GM23338 (cell line): ENCODE measurements around the gene KLKB1. TPM values are rescaled to one million over a fixed set of nuclear protein-coding genes. Genes with fewer than 3 reads are reported as not detected.

Experiments used
- ATAC-seq: fragments of 200-7000 bp; cut with Tn5 transposase; 3 replicates; pipeline ENCODE4 v1.9.1; 2020
- DNase-seq: peaks from one replicate; pipeline ENCODE4 v3.0.0-alpha.2; 2015; ENCODE audit warnings: low spot score
- H2AFZ ChIP-seq: fragments of 200-600 bp; sonication (generic); 2 replicates; pipeline ENCODE4 v1.8.0; 2016; ENCODE audit warnings: antibody characterized with exemption, mild to moderate bottlenecking, moderate library complexity
- H3F3A ChIP-seq: fragments of 200-600 bp; sonication (generic); replicated peaks from 2 replicates; pipeline ENCODE4 v1.8.0; 2017; ENCODE audit warnings: antibody characterized with exemption, mixed run types, low read depth
- H3K27ac ChIP-seq: fragments of 200-600 bp; sonication (generic); 2 replicates; pipeline ENCODE4 v1.6.1; 2016; ENCODE audit warnings: low read depth
- H3K27me3 ChIP-seq: fragments of 200-600 bp; sonication (generic); 2 replicates; pipeline ENCODE4 v1.8.0; 2016; ENCODE audit warnings: mild to moderate bottlenecking, mixed run types, moderate library complexity; ENCODE audit not compliant: insufficient read depth
- H3K36me3 ChIP-seq: fragments of 200-600 bp; sonication (generic); 2 replicates; pipeline ENCODE4 v1.8.0; 2016; ENCODE audit warnings: mild to moderate bottlenecking; ENCODE audit not compliant: insufficient read depth
- H3K4me1 ChIP-seq: fragments of 200-600 bp; sonication (generic); 2 replicates; pipeline ENCODE4 v1.8.0; 2016; ENCODE audit warnings: mild to moderate bottlenecking, moderate library complexity; ENCODE audit not compliant: insufficient read depth
- H3K4me2 ChIP-seq: fragments of 200-600 bp; sonication (generic); 2 replicates; pipeline ENCODE4 v1.7.1; 2017; ENCODE audit warnings: mixed run types
- H3K4me3 ChIP-seq: fragments of 200-600 bp; sonication (generic); 2 replicates; pipeline ENCODE4 v1.6.1; 2016; ENCODE audit warnings: mixed run types
- H3K79me2 ChIP-seq: fragments of 200-600 bp; sonication (generic); replicated peaks from 2 replicates; pipeline ENCODE4 v1.8.0; 2017; ENCODE audit warnings: mild to moderate bottlenecking; ENCODE audit not compliant: insufficient read depth
- H3K9me2 ChIP-seq: fragments of 200-600 bp; sonication (generic); 2 replicates; pipeline ENCODE4 v1.8.0; 2017; ENCODE audit not compliant: insufficient read depth
- H4K20me1 ChIP-seq: fragments of 200-600 bp; sonication (generic); replicated peaks from 2 replicates; pipeline ENCODE4 v1.8.0; 2017; ENCODE audit warnings: mild to moderate bottlenecking; ENCODE audit not compliant: insufficient read depth
- H3K27ac Mint-ChIP-seq: 2 replicates; pipeline ENCODE4 v1.8.0; 2020; ENCODE audit warnings: inconsistent platforms, mild to moderate bottlenecking, moderate library complexity, mixed read lengths
- H3K27me3 Mint-ChIP-seq: 3 replicates; pipeline ENCODE4 v1.8.0; 2022; ENCODE audit warnings: low read depth, mild to moderate bottlenecking, moderate library complexity, mixed read lengths, inconsistent platforms; ENCODE audit not compliant: insufficient read depth, poor library complexity
- H3K36me3 Mint-ChIP-seq: 3 replicates; pipeline ENCODE4 v1.8.0; 2021; ENCODE audit warnings: low read depth, mild to moderate bottlenecking, inconsistent platforms, moderate library complexity, mixed read lengths
- H3K4me1 Mint-ChIP-seq: 3 replicates; pipeline ENCODE4 v1.8.0; 2020; ENCODE audit warnings: mild to moderate bottlenecking, inconsistent platforms, mixed read lengths
- H3K4me3 Mint-ChIP-seq: 3 replicates; pipeline ENCODE4 v1.8.0; 2021; ENCODE audit warnings: moderate library complexity, mild to moderate bottlenecking, inconsistent platforms, mixed read lengths
- H3K9me3 Mint-ChIP-seq: 3 replicates; pipeline ENCODE4 v1.8.0; 2020; ENCODE audit warnings: moderate library complexity, mild to moderate bottlenecking, inconsistent platforms, mixed read lengths
- CREB1 ChIP-seq: fragments of 250-450 bp; sonication (Bioruptor Pico); IDR thresholded peaks from 2 replicates; pipeline ENCODE4 v1.5.0; 2020; ENCODE audit warnings: low read depth, mild to moderate bottlenecking, moderate library complexity
- EZH2 ChIP-seq: fragments of 200-600 bp; sonication (generic); IDR thresholded peaks from one replicate; pipeline ENCODE4 v1.8.0; 2017; ENCODE audit warnings: antibody characterized with exemption, mild to moderate bottlenecking, low read depth; ENCODE audit not compliant: unreplicated experiment
- EZH2phosphoT487 ChIP-seq: fragments of 200-600 bp; sonication (generic); IDR thresholded peaks from one replicate; pipeline ENCODE4 v1.8.1; 2018; ENCODE audit warnings: antibody characterized with exemption; ENCODE audit not compliant: unreplicated experiment
- POLR2AphosphoS5 ChIP-seq: IDR thresholded peaks from 2 replicates; pipeline ENCODE4 v1.6.1; 2016; ENCODE audit warnings: antibody characterized with exemption, low read depth
- polyA plus RNA-seq: library from polyadenylated mRNA; unstranded; fragments of >200 nt; fragmentation: Nextera tagmentation; extraction: Ambion mirVana; gene quantifications from 2 replicates; pipeline ENCODE4 v1.2.1, GENCODE V29; 2016
- total RNA-seq: library from RNA; depleted of rRNA; stranded (reverse); fragments of >200 nt; shearing (Covaris generic); gene quantifications from 2 replicates; pipeline ENCODE4 v1.2.3, GENCODE V29; 2014
- TF ChIP-seq, protein P1 (sequence below): IDR thresholded peaks from 2 replicates; pipeline ENCODE4 v1.6.1; 2016; ENCODE audit warnings: antibody characterized with exemption
- TF ChIP-seq, protein P2 (sequence below), 2 experiments: fragments of 200-600 bp in 1 of 2; sonication (generic) in 1 of 2; conservative IDR thresholded peaks; 2 replicates each; pipeline versions ENCODE4 v1.5.1 to v1.6.1; 2016 to 2017; ENCODE audit warnings: antibody characterized with exemption in 2 of 2, low read depth in 2 of 2, mild to moderate bottlenecking in 2 of 2, moderate library complexity in 1 of 2
- TF ChIP-seq, protein P3 (sequence below): IDR thresholded peaks from one replicate; pipeline ENCODE4 v1.6.1; 2018; ENCODE audit warnings: antibody characterized with exemption; ENCODE audit not compliant: unreplicated experiment

Gene KLKB1
- total and polyA plus RNA-seq, 2 experiments from 2014 or later, result 8.6 to 10.9 TPM

DNA sequence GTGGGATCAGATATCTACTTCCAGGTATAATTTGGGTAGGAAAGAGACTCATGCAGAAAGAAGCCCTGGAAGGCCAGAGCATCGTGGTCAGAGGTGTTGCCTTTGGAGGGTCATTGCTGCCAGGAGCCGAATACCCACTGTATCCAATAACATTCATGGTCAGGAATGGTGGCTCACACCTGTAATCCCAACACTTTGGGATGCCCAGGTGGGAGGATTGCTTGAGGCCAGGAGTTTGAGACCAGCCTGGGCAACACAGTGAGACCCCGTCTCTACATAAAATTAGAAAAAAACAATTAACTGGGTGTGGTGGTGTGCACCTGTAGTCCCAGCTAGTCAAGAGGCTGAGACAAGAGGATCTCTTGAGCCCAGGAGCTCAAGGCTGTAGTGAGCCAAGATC lies 27.8 kb downstream of the KLKB1 start:
- TF ChIP-seq, protein P1, sequence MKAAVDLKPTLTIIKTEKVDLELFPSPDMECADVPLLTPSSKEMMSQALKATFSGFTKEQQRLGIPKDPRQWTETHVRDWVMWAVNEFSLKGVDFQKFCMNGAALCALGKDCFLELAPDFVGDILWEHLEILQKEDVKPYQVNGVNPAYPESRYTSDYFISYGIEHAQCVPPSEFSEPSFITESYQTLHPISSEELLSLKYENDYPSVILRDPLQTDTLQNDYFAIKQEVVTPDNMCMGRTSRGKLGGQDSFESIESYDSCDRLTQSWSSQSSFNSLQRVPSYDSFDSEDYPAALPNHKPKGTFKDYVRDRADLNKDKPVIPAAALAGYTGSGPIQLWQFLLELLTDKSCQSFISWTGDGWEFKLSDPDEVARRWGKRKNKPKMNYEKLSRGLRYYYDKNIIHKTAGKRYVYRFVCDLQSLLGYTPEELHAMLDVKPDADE, result no peak
- no peak for TF ChIP-seq POLR2AphosphoS5
- TF ChIP-seq, protein P2, sequence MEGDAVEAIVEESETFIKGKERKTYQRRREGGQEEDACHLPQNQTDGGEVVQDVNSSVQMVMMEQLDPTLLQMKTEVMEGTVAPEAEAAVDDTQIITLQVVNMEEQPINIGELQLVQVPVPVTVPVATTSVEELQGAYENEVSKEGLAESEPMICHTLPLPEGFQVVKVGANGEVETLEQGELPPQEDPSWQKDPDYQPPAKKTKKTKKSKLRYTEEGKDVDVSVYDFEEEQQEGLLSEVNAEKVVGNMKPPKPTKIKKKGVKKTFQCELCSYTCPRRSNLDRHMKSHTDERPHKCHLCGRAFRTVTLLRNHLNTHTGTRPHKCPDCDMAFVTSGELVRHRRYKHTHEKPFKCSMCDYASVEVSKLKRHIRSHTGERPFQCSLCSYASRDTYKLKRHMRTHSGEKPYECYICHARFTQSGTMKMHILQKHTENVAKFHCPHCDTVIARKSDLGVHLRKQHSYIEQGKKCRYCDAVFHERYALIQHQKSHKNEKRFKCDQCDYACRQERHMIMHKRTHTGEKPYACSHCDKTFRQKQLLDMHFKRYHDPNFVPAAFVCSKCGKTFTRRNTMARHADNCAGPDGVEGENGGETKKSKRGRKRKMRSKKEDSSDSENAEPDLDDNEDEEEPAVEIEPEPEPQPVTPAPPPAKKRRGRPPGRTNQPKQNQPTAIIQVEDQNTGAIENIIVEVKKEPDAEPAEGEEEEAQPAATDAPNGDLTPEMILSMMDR (conservative IDR thresholded peaks at IDR 0.05; ENCODE audit: low read depth in 2 of 2), result no peak
- TF ChIP-seq EZH2phosphoT487, result no peak
- no peak for TF ChIP-seq CREB1 (CRISPR knock-in tag)
- peaks cover 18% of the 10 kb centered on the region for H3K4me1 ChIP-seq
- DNase-seq (no peak), ATAC-seq (no peak)
- no peaks in the 10 kb centered on the region for H3F3A ChIP-seq
- H3K27ac ChIP-seq, result no peak overlapping the region
- H3K4me3 Mint-ChIP-seq, result no peak overlapping the region
- H3K4me2 ChIP-seq, result no peak overlapping the region
- H2AFZ ChIP-seq, result no peak overlapping the region
- no peaks in the 10 kb centered on the region; the same call in 1 of the 2 replicates for H3K9me2 ChIP-seq
- peaks cover 60% of the 10 kb centered on the region for H3K36me3 Mint-ChIP-seq
- peaks cover 6% of the 10 kb centered on the region for H3K9me3 Mint-ChIP-seq
- H3K4me1 Mint-ChIP-seq, result peaks cover 26% of the 10 kb centered on the region
- H3K27ac Mint-ChIP-seq, result 0 out of 2 replicates have a peak overlapping the region, but pooled peaks have one; percentile 18
- H3K79me2 ChIP-seq, result no peaks in the 10 kb centered on the region
- peaks cover 2% of the 10 kb centered on the region for H3K27me3 Mint-ChIP-seq
- H3K36me3 ChIP-seq, result 0 out of 2 replicates have a peak, but pooled peaks cover 4% of the 10 kb centered on the region
- H3K4me3 ChIP-seq, result no peak overlapping the region
- H4K20me1 ChIP-seq, result no peaks in the 10 kb centered on the region
- H3K27me3 ChIP-seq, result no peaks in the 10 kb centered on the region

DNA sequence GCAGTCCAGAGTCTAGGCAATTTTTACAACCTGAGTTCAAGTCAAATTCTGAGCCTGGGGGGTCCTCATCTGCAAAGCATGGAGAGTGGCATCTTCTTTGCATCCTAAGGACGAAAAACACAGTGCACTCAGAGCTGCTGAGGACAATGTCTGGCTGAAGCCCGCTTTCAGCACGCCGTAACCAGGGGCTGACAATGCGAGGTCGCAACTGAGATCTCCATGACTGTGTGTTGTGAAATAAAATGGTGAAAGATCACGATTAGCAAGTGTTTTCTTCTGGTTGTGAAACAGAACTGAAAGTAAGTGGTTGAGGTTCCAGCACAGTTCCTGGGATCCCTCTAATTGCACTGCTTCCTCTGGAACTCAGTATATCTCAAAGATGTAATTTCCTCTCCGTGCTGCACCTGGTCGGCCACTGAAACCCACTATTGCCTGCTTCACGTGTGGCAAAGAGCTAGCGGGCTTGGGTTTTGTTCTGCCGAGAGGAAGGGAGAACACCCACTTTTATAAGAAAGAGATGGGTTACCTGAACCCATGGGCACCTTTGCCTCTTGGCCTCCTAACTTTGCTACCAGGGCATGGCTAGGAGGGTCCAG lies 31.0 kb downstream of the KLKB1 start:
- Histone ChIP-seq H3F3A (no peaks in the 10 kb centered on the region), H3K4me3 (no peak overlapping the region), H3K79me2 (no peaks in the 10 kb centered on the region), H4K20me1 (no peaks in the 10 kb centered on the region), H3K4me1 (peaks cover 3% of the 10 kb centered on the region; the same call in 1 of the 2 replicates), H2AFZ (no peak overlapping the region), H3K27ac (no peak overlapping the region), H3K36me3 (0 out of 2 replicates have a peak, but pooled peaks cover 4% of the 10 kb centered on the region), H3K27me3 (no peaks in the 10 kb centered on the region), H3K9me2 (no peaks in the 10 kb centered on the region; the same call in 1 of the 2 replicates), H3K4me2 (no peak overlapping the region)
- DNase-seq, result no peak
- Mint-ChIP-seq H3K27me3 (peaks cover 7% of the 10 kb centered on the region), H3K4me3 (no peak overlapping the region), H3K9me3 (peaks cover 13% of the 10 kb centered on the region), H3K36me3 (peaks cover 57% of the 10 kb centered on the region), H3K4me1 (peaks cover 9% of the 10 kb centered on the region), H3K27ac (no peak overlapping the region)
- ATAC-seq, result no peak
- TF ChIP-seq, protein P3, sequence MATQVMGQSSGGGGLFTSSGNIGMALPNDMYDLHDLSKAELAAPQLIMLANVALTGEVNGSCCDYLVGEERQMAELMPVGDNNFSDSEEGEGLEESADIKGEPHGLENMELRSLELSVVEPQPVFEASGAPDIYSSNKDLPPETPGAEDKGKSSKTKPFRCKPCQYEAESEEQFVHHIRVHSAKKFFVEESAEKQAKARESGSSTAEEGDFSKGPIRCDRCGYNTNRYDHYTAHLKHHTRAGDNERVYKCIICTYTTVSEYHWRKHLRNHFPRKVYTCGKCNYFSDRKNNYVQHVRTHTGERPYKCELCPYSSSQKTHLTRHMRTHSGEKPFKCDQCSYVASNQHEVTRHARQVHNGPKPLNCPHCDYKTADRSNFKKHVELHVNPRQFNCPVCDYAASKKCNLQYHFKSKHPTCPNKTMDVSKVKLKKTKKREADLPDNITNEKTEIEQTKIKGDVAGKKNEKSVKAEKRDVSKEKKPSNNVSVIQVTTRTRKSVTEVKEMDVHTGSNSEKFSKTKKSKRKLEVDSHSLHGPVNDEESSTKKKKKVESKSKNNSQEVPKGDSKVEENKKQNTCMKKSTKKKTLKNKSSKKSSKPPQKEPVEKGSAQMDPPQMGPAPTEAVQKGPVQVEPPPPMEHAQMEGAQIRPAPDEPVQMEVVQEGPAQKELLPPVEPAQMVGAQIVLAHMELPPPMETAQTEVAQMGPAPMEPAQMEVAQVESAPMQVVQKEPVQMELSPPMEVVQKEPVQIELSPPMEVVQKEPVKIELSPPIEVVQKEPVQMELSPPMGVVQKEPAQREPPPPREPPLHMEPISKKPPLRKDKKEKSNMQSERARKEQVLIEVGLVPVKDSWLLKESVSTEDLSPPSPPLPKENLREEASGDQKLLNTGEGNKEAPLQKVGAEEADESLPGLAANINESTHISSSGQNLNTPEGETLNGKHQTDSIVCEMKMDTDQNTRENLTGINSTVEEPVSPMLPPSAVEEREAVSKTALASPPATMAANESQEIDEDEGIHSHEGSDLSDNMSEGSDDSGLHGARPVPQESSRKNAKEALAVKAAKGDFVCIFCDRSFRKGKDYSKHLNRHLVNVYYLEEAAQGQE, result no peak
- TF ChIP-seq POLR2AphosphoS5 (no peak), EZH2 (no peak)
- TF ChIP-seq, protein P1, result no peak
